SK-N-SH (cell line): ENCODE data around the gene TFAP2D.

Experiments
- CTCF ChIP-seq: fragments of 200-600 bp; sonication (generic); IDR thresholded peaks from 2 replicates; pipeline ENCODE4 v1.6.1; 2017; ENCODE audit warnings: antibody characterized with exemption, mild to moderate bottlenecking, moderate library complexity
- EP300 ChIP-seq, 2 experiments: IDR thresholded peaks; 2 replicates each; pipeline versions ENCODE4 v1.4.0 to v1.6.1; 2012; ENCODE audit warnings: borderline replicate concordance in 1 of 2, low read depth in 1 of 2, low read length in 1 of 2
- EZH2phosphoT487 ChIP-seq: fragments of 200-600 bp; sonication (generic); IDR thresholded peaks from 2 replicates; pipeline ENCODE4 v1.6.1; 2017; ENCODE audit warnings: low read depth, mixed run types, mild to moderate bottlenecking, antibody characterized with exemption, moderate library complexity, borderline replicate concordance
- NFIC ChIP-seq: IDR thresholded peaks from 2 replicates; pipeline ENCODE4 v1.4.0; 2012; ENCODE audit warnings: borderline replicate concordance
- RCOR1 ChIP-seq: fragments of 150-350 bp; IDR thresholded peaks from 2 replicates; pipeline ENCODE4 v1.6.1; 2017; ENCODE audit warnings: antibody characterized with exemption, low read length
- REST ChIP-seq: IDR thresholded peaks from 2 replicates; pipeline ENCODE4 v1.6.1; 2012; ENCODE audit warnings: mild to moderate bottlenecking, low read depth, low read length, moderate library complexity
- SIN3A ChIP-seq: IDR thresholded peaks from 2 replicates; pipeline ENCODE4 v1.6.1; 2012; ENCODE audit warnings: low read depth, mild to moderate bottlenecking, low read length, moderate library complexity, borderline replicate concordance
- TAF1 ChIP-seq: IDR thresholded peaks from 2 replicates; pipeline ENCODE4 v1.6.1; 2012; ENCODE audit warnings: low read depth, mild to moderate bottlenecking, low read length, moderate library complexity, borderline replicate concordance
- USF2 ChIP-seq: fragments of 150-350 bp; IDR thresholded peaks from 2 replicates; pipeline ENCODE4 v1.6.1; 2017; ENCODE audit warnings: antibody characterized with exemption, low read length, low read depth, borderline replicate concordance
- YY1 ChIP-seq: IDR thresholded peaks from 2 replicates; pipeline ENCODE4 v1.4.0; 2012; ENCODE audit warnings: low read depth, mild to moderate bottlenecking
- ZBTB33 ChIP-seq: IDR thresholded peaks from 2 replicates; pipeline ENCODE4 v1.4.0; 2012; ENCODE audit warnings: low read depth, borderline replicate concordance

GRCh38 chr6:50713226-50713625, at the start of gene TFAP2D:
- TF ChIP-seq CTCF (no peak), RCOR1 (no peak), EZH2phosphoT487 (no peak), EP300 (IDR thresholded peaks at IDR 0.05; ENCODE audit: borderline replicate concordance in 1 of 2, low read depth in 1 of 2, low read length in 1 of 2) (no peak), SIN3A (no peak), ZBTB33 (no peak), REST (no peak), YY1 (no peak), NFIC (no peak), USF2 (no peak), TAF1 (no peak)
